GM21360 (cell line): ENCODE data around the gene CFHR1.
"Not testable (repeated sequence)": the region's sequence is repeated elsewhere in the genome, so short reads cannot be mapped to it uniquely, and the experiment has no call there.

ENCODE experiments used
- ATAC-seq: cut with Tn5 transposase; IDR thresholded peaks from one replicate; pipeline ENCODE4 v1.9.1; 2021; ENCODE audit warnings: mild to moderate bottlenecking, moderate library complexity; ENCODE audit not compliant: unreplicated experiment

CFHR1 gene

GRCh38 chr1:196819531-196819930 lies at the start of gene CFHR1:
CFHR1 (plus strand) TSS chr1:196819731; CDS start chr1:196819845, 114 bp downstream.
- not testable (repeated sequence) for ATAC-seq

- not testable (repeated sequence) for ATAC-seq
Measured at GRCh38 chr1:196769823-196770222, 49.7 kb upstream of the CFHR1 start.

- ATAC-seq, result no peak
Measured at GRCh38 chr1:196773713-196774112, 45.8 kb upstream of the CFHR1 start.

GRCh38 chr1:196774175-196774574 lies 45.4 kb upstream of the CFHR1 start:
- no peak for ATAC-seq

GRCh38 chr1:196774603-196775002 lies 44.9 kb upstream of the CFHR1 start, which contains the start of gene CFHR3:
CFHR3 (plus strand) TSS chr1:196774840; CDS start chr1:196774887, 47 bp downstream.
- peak; percentile 93 for ATAC-seq

GRCh38 chr1:196777603-196778002 lies 41.9 kb upstream of the CFHR1 start:
- ATAC-seq, result no peak

GRCh38 chr1:196779093-196779492 lies 40.4 kb upstream of the CFHR1 start:
- ATAC-seq, result no peak

GRCh38 chr1:196791252-196791651 lies 28.3 kb upstream of the CFHR1 start:
- not testable (repeated sequence) for ATAC-seq

- ATAC-seq, result not testable (repeated sequence)
Measured at GRCh38 chr1:196794103-196794502, 25.4 kb upstream of the CFHR1 start.

GRCh38 chr1:196797891-196798290 lies 21.6 kb upstream of the CFHR1 start:
- ATAC-seq, result no peak

- ATAC-seq, result not testable (repeated sequence)
Measured at GRCh38 chr1:196801920-196802319, 17.6 kb upstream of the CFHR1 start.

GRCh38 chr1:196808529-196809235 lies 10.8 kb upstream of the CFHR1 start:
- no peak for ATAC-seq

GRCh38 chr1:196817442-196817841 lies 2.1 kb upstream of the CFHR1 start:
- ATAC-seq, result not testable (repeated sequence)

GRCh38 chr1:196827860-196828259 lies 8.3 kb downstream of the CFHR1 start:
- ATAC-seq, result peak; percentile 99

GRCh38 chr1:196849613-196850492 lies 30.3 kb downstream of the CFHR1 start:
- not testable (repeated sequence) for ATAC-seq

- ATAC-seq, result no peak
Measured at GRCh38 chr1:196856053-196856452, 36.5 kb downstream of the CFHR1 start.

GRCh38 chr1:196857188-196857587 lies 37.7 kb downstream of the CFHR1 start:
- no peak for ATAC-seq

GRCh38 chr1:196858811-196859210 lies 39.3 kb downstream of the CFHR1 start:
- no peak for ATAC-seq

- no peak for ATAC-seq
Measured at GRCh38 chr1:196860323-196860884, 40.9 kb downstream of the CFHR1 start.

GRCh38 chr1:196861429-196861828 lies 41.9 kb downstream of the CFHR1 start:
- ATAC-seq, result no peak

- ATAC-seq, result no peak
Measured at GRCh38 chr1:196866974-196867373, 47.4 kb downstream of the CFHR1 start.
